SU-DHL-6 (cell line): ENCODE measurements around the gene SUN3.

Source experiments
- EZH2phosphoT487 ChIP-seq: fragments of 200-600 bp; sonication (generic), shearing (Covaris generic); conservative IDR thresholded peaks from 2 replicates; pipeline ENCODE4 v1.6.1; 2018; ENCODE audit warnings: mild to moderate bottlenecking, antibody characterized with exemption, low read length, moderate library complexity, mixed read lengths
- TF ChIP-seq, protein P1 (sequence below): fragments of 200-600 bp; sonication (generic); IDR thresholded peaks from one replicate; pipeline ENCODE4 v1.5.1; 2017; ENCODE audit warnings: antibody characterized with exemption, mild to moderate bottlenecking, low read length, moderate library complexity; ENCODE audit not compliant: insufficient read depth, poor library complexity, severe bottlenecking

DNA sequence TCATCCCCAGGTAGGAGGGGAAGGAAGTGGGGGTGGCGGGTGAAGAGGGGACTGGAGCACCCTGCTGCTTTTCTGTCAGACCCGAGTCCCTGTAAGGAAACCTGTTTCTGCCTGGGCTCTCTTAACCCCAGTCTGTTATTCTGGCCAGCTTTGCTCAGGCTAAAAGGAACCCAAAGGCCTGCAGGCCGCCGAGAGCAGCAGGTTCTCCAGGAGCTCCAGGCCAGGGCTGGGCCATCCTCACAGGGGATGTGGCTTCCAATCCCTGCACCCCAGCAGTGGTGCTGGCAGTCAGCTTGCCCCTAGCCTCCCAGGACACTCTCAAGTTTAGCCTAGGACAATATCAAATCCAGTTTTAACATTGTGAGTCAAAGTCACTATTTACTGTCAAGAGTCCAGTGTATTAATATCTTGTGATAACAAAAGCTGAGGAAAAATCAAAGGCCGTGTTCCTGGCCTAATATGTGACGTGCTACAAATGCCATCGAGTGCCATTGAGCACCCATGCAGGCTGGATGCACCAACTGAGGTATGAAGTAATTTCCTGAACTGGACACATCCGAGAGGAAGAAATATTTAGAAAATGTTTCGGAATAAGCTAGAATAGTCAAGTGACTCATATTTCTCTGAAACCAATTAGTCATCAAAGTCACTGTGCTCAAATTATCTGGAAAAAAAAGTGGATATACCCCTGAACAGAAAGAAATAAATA lies 87.6 kb downstream of the SUN3 start:
- TF ChIP-seq, protein P1, sequence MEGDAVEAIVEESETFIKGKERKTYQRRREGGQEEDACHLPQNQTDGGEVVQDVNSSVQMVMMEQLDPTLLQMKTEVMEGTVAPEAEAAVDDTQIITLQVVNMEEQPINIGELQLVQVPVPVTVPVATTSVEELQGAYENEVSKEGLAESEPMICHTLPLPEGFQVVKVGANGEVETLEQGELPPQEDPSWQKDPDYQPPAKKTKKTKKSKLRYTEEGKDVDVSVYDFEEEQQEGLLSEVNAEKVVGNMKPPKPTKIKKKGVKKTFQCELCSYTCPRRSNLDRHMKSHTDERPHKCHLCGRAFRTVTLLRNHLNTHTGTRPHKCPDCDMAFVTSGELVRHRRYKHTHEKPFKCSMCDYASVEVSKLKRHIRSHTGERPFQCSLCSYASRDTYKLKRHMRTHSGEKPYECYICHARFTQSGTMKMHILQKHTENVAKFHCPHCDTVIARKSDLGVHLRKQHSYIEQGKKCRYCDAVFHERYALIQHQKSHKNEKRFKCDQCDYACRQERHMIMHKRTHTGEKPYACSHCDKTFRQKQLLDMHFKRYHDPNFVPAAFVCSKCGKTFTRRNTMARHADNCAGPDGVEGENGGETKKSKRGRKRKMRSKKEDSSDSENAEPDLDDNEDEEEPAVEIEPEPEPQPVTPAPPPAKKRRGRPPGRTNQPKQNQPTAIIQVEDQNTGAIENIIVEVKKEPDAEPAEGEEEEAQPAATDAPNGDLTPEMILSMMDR, result no peak
- TF ChIP-seq EZH2phosphoT487, result no peak
